Mucosa of descending colon (tissue), 3 donors: ENCODE data around the gene KIF6. TPM values are rescaled to one million over a fixed set of nuclear protein-coding genes. Genes with fewer than 3 reads are reported as not detected.

Experiments
- ATAC-seq: fragments of 200-7000 bp; cut with Tn5 transposase; one replicate; pipeline ENCODE4 v1.9.1; 2020; ENCODE audit warnings: mild to moderate bottlenecking, moderate library complexity
- DNase-seq, 3 donors: peaks; one replicate each; pipeline ENCODE4 v3.0.0-alpha.2; 2020
- H3K36me3 ChIP-seq: fragments of 200-600 bp; one replicate; pipeline ENCODE4 v1.8.0; 2021; ENCODE audit warnings: low read depth, mild to moderate bottlenecking
- H3K4me1 ChIP-seq: fragments of 200-600 bp; one replicate; pipeline ENCODE4 v1.8.0; 2021; ENCODE audit warnings: low read depth, mild to moderate bottlenecking
- H3K4me3 ChIP-seq: fragments of 200-600 bp; one replicate; pipeline ENCODE4 v1.8.0; 2021; ENCODE audit warnings: mild to moderate bottlenecking
- H3K9me3 ChIP-seq: fragments of 200-600 bp; one replicate; pipeline ENCODE4 v1.8.0; 2021; ENCODE audit warnings: mild to moderate bottlenecking
- intact Hi-C, 2 donors: fragments of 100-400 bp; cut with DNase I in 1 of 2; cut with micrococcal nuclease in 1 of 2; formaldehyde crosslinking; loops; one replicate each; pipeline versions ENCODE4 v1.11.0 to v1.11.1; 2022; cut with DNase I, micrococcal nuclease
- total RNA-seq, 3 donors: library from RNA; stranded (reverse); fragmentation: NEBNext Ultra II Directional in 2 of 3; extraction: Animal tissue kit (Norgen Biotek cat#: 25700) in 2 of 3; gene quantifications; one replicate each; pipeline versions ENCODE4 v1.2.1 to v1.2.4, GENCODE V29; 2021 to 2023
- TF ChIP-seq, protein P1 (sequence below): fragments of 200-600 bp; IDR thresholded peaks from one replicate; pipeline ENCODE4 v1.8.0; 2022; ENCODE audit warnings: antibody characterized with exemption, mild to moderate bottlenecking
- donor health status: DM: no; HTN: no; CAD: no; lungs with moderate emphysema.
- donor health status: DM: no; HTN: no; CAD: no.
- donor health status: DM: no; HTN: yes; CAD: no.

The KIF6 gene
- total RNA-seq, 3 donors from 2014 or later, result 0.24 to 0.85 (median 0.52) TPM

DNA sequence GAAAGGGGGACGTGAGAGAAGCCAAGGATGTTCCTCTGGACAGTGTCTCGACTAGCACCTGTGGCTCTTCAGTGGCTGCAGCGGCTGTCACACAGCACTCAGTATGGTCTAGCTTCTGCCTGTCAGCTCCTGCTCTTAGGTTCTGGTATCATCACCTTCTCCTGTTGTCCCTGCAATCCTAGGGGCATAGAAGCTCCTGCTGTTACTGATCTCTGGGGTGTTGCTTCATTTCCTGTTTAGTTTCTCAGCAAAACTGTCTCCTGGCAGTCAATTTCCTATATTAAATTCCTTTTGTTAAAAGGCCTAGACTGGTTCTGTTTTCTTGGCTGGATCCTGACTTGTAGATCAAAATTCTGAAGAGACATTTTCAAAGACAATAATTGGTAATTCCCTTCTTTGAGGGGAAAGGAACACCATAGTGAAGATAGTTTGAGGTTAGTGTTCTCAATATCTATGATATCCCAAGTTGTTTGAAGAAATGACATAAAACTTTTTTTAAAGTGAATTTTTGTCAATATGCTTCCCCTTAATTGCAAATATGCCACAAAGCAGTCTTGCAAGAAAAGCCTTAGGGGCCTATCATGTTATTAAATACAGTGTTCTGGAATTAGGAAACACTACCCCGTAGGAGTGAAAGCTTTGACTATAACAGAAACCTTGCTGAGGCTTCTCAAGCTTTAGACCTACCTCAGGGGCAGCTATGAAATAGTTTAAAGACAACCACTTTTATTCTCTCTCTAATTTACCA is 148.5 kb downstream of the KIF6 start:
- TF ChIP-seq, protein P1, sequence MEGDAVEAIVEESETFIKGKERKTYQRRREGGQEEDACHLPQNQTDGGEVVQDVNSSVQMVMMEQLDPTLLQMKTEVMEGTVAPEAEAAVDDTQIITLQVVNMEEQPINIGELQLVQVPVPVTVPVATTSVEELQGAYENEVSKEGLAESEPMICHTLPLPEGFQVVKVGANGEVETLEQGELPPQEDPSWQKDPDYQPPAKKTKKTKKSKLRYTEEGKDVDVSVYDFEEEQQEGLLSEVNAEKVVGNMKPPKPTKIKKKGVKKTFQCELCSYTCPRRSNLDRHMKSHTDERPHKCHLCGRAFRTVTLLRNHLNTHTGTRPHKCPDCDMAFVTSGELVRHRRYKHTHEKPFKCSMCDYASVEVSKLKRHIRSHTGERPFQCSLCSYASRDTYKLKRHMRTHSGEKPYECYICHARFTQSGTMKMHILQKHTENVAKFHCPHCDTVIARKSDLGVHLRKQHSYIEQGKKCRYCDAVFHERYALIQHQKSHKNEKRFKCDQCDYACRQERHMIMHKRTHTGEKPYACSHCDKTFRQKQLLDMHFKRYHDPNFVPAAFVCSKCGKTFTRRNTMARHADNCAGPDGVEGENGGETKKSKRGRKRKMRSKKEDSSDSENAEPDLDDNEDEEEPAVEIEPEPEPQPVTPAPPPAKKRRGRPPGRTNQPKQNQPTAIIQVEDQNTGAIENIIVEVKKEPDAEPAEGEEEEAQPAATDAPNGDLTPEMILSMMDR, result no peak
- H3K4me3 ChIP-seq, result no peak overlapping the region
- intact Hi-C loops, result no loop called here
- no peaks in the 10 kb centered on the region for H3K36me3 ChIP-seq
- H3K4me1 ChIP-seq, result no peaks in the 10 kb centered on the region
- DNase-seq (no peak), ATAC-seq (no peak)
- no peaks in the 10 kb centered on the region for H3K9me3 ChIP-seq

GRCh38 chr6:39574991-39575390 is 150.2 kb downstream of the KIF6 start:
- no peak for ATAC-seq
- TF ChIP-seq, protein P1, result no peak
- intact Hi-C loops, result no loop called here

GRCh38 chr6:39573541-39573940 is 151.7 kb downstream of the KIF6 start:
- TF ChIP-seq, protein P1, result no peak
- Histone ChIP-seq H3K9me3 (no peaks in the 10 kb centered on the region), H3K36me3 (no peaks in the 10 kb centered on the region), H3K4me1 (no peaks in the 10 kb centered on the region), H3K4me3 (no peak overlapping the region)
- no peak for ATAC-seq
- intact Hi-C loops, result no loop called here
- no peak for DNase-seq

More at GRCh38 chr6:39574991-39575390, 150.2 kb downstream of the KIF6 start:
- no peak overlapping the region for H3K4me3 ChIP-seq
- H3K4me1 ChIP-seq, result no peaks in the 10 kb centered on the region
- no peak for DNase-seq
- H3K36me3 ChIP-seq, result no peaks in the 10 kb centered on the region
- no peaks in the 10 kb centered on the region for H3K9me3 ChIP-seq

GRCh38 chr6:39572661-39573340 is 152.4 kb downstream of the KIF6 start:
- Histone ChIP-seq H3K4me1 (no peaks in the 10 kb centered on the region), H3K4me3 (no peak overlapping the region), H3K36me3 (no peaks in the 10 kb centered on the region), H3K9me3 (no peaks in the 10 kb centered on the region)
- TF ChIP-seq, protein P1, result no peak
- intact Hi-C loops, result no loop called here
- ATAC-seq (no peak), DNase-seq (no peak)

DNA sequence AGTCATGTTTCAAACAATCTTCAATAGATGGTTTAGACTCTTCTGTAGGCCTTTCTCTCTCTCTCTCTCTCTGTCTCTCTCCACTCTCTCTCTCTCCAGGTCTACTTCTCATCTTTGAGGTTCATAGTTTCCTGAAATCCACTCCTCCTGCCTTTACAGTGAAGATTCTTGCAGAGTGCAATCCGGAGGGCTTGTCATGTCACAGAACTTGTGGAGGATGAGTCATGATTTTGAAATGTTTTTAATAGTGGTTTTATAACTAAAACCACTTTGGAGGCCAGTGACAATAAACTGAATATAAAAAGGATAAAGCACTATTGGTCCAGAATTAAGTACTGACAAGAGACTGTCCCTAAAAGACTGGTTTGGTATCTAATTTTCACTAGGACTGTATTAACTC is 156.3 kb downstream of the KIF6 start:
- no peak for ATAC-seq
- no peaks in the 10 kb centered on the region for H3K4me1 ChIP-seq
- TF ChIP-seq, protein P1, result no peak
- no peak for DNase-seq
- no peaks in the 10 kb centered on the region for H3K9me3 ChIP-seq
- intact Hi-C loops, result no loop called here
- H3K4me3 ChIP-seq, result no peak overlapping the region
- H3K36me3 ChIP-seq, result no peaks in the 10 kb centered on the region
